GM13977 (cell line): Measurements from ENCODE around the gene BRSK2.
A peak's percentile ranks its signal among the peaks of the same experiment; 100 is the strongest.
"Not testable (repeated sequence)": the region's sequence is repeated elsewhere in the genome, so short reads cannot be mapped to it uniquely, and the experiment has no call there.

Experiments used
- DNase-seq: peaks from one replicate; pipeline ENCODE4 v3.0.0; 2012; ENCODE audit warnings: low spot score
- in situ Hi-C: fragments of 300-500 bp; cut with MboI; formaldehyde crosslinking; loops from one replicate; pipeline ENCODE4 v1.12.0; 2022; ENCODE audit warnings: low sequenced_read_pairs, low pct_unique_long_range_greater_than_20kb, mixed read lengths, inconsistent platforms; ENCODE audit not compliant: unreplicated experiment
- TF ChIP-seq, protein P1 (sequence below): IDR thresholded peaks from 2 replicates; pipeline ENCODE4 v1.5.1; 2012; ENCODE audit warnings: mild to moderate bottlenecking, control low read depth; ENCODE audit not compliant: insufficient read depth; ENCODE audit errors: extremely low read depth, missing control alignments

The BRSK2 gene

DNA sequence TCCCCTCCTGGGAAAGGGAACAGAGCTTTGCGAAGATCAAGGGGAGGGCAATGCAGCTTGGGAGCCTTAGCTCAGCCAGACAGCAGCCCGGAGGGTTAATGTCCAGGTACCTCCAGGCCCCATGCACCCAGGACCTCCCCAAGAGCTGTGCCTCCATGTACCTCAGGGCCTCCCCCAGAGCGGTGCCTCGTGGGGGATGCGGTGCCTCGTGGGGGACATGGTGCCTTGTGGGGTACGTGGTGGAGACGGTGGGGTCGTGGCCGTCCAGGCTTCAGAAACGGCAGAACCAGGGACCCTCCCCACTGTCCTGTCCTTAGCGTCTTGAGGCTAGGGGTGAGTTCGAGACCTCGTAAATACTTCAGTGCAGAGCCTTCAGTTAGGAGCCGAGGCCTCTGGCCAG is 33.2 kb downstream of the BRSK2 start:
- TF ChIP-seq, protein P1, sequence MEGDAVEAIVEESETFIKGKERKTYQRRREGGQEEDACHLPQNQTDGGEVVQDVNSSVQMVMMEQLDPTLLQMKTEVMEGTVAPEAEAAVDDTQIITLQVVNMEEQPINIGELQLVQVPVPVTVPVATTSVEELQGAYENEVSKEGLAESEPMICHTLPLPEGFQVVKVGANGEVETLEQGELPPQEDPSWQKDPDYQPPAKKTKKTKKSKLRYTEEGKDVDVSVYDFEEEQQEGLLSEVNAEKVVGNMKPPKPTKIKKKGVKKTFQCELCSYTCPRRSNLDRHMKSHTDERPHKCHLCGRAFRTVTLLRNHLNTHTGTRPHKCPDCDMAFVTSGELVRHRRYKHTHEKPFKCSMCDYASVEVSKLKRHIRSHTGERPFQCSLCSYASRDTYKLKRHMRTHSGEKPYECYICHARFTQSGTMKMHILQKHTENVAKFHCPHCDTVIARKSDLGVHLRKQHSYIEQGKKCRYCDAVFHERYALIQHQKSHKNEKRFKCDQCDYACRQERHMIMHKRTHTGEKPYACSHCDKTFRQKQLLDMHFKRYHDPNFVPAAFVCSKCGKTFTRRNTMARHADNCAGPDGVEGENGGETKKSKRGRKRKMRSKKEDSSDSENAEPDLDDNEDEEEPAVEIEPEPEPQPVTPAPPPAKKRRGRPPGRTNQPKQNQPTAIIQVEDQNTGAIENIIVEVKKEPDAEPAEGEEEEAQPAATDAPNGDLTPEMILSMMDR, result no peak
- DNase-seq, result no peak
- in situ Hi-C loops, result no loop called here

DNA sequence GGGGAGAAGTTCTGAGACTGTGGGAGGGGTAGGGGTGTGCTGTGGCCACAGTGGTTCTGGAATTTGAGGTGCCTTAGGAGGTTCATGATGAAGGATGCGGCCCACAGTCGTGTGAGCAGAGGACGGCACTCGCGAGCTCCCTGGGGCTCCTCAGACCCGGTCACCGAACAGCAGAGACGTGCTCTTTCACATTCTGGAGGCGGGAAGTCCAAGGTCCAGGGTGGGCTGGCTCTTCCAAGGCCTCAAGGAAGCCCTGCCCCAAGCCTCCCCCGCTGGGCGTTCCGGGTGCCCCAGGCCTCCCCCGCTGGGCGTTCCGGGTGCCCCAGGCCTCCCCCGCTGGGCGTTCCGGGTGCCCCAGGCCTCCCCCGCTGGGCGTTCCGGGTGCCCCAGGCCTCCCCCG is 33.7 kb downstream of the BRSK2 start:
- DNase-seq, in situ Hi-C loops: not testable (repeated sequence)

DNA sequence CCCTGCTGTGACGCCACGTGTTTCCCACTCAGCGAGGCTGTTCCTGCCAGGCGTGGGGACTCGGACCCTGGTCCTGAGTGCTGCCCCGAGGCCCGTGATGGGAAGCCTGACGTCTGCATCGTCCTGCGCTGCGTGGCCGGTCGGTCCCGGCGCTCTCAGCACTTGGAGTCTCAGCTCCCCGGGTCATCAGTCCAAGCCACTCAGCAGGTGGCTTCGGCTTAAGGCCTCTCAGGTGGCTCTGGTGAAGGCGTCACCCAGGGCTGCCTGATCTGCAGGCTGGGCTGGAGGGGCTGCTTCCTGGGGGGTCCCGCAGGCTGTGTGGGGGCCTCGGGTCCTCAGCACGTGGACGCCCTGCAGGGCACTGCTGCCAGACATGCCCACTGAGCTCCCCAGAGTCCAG is 35.3 kb downstream of the BRSK2 start:
- TF ChIP-seq, protein P1, result no peak
- in situ Hi-C loops, result no loop called here
- DNase-seq, result no peak

DNA sequence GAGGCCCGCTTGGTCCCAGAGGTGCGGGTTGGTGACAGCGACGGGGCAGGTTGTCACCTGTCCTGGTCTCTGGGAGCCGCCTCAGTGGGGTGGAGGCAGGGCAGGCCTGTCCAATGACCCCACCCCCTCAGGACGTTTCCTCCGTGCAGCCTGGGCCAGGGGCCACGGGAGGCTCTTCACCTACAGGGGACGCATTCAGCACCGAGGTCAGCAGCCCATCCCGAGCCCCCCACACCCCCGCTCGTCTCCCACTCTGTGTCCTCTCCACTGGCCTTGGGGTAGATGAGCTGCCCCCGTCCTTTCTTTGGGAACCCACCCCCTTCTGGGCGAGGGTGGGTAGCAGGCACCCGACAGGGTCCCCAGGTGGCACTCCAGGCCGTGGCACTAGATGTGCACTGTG is 35.7 kb downstream of the BRSK2 start:
- no peak for DNase-seq
- TF ChIP-seq, protein P1, result no peak
- in situ Hi-C loops, result no loop called here

DNA sequence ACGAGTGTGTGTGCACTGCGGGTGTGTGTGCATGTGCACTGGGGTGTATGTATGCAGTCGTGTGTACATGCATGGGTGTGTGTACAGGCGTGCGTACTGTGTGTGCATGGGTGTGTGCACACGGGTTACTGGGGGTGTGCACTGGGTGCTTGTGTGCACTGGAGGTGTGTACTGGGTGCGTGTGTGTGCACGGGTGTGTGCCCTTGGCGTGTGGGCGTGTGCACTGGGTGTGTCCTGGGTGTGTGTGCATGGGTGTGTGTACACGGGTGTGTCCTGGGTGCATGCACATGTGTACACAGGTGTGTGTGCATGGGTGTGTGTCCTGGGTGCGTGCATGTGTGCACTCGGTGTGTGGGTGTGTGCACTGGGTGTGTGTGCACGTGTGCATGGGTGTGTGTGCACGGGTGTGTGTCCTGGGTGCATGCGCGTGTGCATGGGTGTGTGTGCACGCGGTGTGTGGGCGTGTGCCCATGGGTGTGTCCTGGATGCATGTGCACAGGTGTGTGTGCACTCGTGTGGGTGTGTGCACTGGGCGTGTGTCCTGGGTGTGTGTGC is 39.1 kb downstream of the BRSK2 start:
- TF ChIP-seq, protein P1, result no peak
- in situ Hi-C loops, result no loop called here
- DNase-seq, result no peak

DNA sequence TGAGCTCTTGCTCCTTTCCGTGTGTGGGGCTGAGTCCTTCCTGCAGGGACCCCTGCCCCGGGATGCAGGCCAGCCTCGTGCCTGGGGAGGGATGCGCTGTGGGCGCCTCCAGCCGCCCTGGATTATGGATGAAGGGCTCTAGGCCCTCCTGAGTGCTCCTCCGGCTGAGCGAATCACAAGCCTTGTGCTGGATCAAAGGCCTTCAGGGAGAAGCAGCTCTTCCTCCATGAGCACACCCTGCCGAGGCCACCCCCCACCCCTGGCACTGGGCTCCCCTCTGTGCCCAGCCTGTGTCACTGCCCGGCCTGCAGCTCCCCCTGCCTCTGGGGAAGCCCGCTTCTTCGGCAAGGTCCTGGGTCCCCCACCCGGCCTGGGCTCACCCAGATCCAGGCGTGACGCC is 43.8 kb downstream of the BRSK2 start:
- no peak for DNase-seq
- in situ Hi-C loops, result no loop called here
- TF ChIP-seq, protein P1, result no peak

DNA sequence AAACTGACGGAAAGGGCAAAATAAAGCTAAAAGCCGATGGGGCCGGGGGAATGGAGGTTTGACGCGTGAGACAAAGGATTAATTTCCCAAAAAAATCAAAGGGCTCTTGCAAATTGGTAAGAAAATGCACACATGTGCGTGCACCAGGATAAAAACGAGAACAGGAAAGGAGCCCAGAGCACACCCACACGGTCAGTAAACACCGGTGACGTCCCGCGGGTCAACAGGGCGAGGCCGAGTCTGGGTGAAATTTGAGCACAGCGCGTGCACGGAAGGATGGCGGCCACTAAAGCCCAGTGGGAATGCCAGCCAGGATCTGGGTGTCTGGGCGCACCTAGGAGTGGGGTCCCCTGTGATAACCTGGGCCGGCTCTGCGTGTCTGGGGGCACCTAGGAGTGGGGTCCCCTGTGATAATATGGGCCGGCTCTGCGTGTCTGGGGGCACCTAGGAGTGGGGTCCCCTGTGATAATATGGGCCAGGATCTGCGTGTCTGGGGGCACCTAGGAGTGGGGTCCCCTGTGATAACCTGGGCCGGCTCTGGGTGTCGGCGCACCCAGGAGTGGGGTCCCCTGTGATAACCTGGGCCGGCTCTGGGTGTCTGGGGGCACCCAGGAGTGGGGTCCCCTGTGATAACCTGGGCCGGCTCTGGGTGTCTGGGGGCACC is 44.4 kb downstream of the BRSK2 start:
- in situ Hi-C loops, result no loop called here

DNA sequence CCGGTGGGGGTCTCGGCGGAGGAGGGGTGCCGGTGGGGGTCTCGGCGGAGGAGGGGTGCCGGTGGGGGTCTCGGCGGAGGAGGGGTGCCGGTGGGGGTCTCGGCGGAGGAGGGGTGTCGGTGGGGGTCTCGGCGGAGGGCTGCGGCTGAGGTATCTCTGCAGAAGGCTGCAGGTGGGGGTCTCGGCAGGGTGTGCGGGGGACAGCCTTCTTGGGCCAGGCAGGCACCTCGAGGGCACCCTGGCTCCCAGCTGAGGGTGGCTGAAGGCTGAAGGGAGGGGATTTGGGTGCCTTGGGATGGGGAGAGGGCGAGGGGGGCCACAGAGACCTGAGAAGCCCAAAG is 45.7 kb downstream of the BRSK2 start:
- in situ Hi-C loops, result not testable (repeated sequence)
- DNase-seq, result peak; percentile 50

More for the DNA sequence above, 44.4 kb downstream of the BRSK2 start:
- no peak for DNase-seq
- TF ChIP-seq, protein P1, result no peak
